Endothelial cell of umbilical vein (primary cell): ENCODE measurements around the gene ARRDC1. TPM values are rescaled to one million over a fixed set of nuclear protein-coding genes. Genes with fewer than 3 reads are reported as not detected.

ENCODE experiments used
- BruUV-seq: library from RNA; stranded (reverse); fragments of 400-500 nt; replicated peaks from 2 replicates; lab custom pipeline; 2021; lab: Mats Ljungman, UMichigan
- CTCF ChIA-PET: fragments of 300-600, 350-600 bp; sonication (Branson Sonifier 250); formaldehyde crosslinking; loops from one replicate; lab custom pipeline; 2021; ENCODE audit warnings: antibody characterized with exemption, inconsistent platforms; lab: Charles Lee
- POLR2A ChIA-PET: fragments of 300-600, 350-600 bp; sonication (Branson Sonifier 250); formaldehyde crosslinking; loops from one replicate; lab custom pipeline; 2021; ENCODE audit warnings: antibody characterized with exemption, inconsistent platforms; lab: Charles Lee
- DNase-seq: peaks from one replicate; pipeline ENCODE4 v3.0.0-alpha.2; 2011; ENCODE audit warnings: low read depth, low spot score
- FAIRE-seq: peaks from 2 replicates; lab custom pipeline; 2011; peaks lifted over from hg19 to GRCh38; lab: Jason Lieb, UNC
- H2AFZ ChIP-seq: 2 replicates; pipeline ENCODE4 v1.6.0; 2012; ENCODE audit warnings: low read depth, low read length, control low read depth, inconsistent platforms
- H3K27ac ChIP-seq: 2 replicates; pipeline ENCODE4 v1.5.1; 2011; ENCODE audit warnings: low read depth, mild to moderate bottlenecking, control low read depth, low read length, moderate library complexity; ENCODE audit not compliant: insufficient read depth
- H3K27me3 ChIP-seq, 2 experiments: 2 replicates each; pipeline versions ENCODE4 v1.6.0 to v1.6.1; 2011; ENCODE audit warnings: low read length in 2 of 2, mixed read lengths in 1 of 2; ENCODE audit not compliant: control insufficient read depth in 2 of 2, insufficient read depth in 2 of 2
- H3K36me3 ChIP-seq, 2 experiments: 2 replicates in 1 of 2; 3 replicates in 1 of 2; pipeline ENCODE4 v1.5.1; 2011; ENCODE audit warnings: low read length in 2 of 2, mild to moderate bottlenecking in 1 of 2, moderate library complexity in 1 of 2; ENCODE audit not compliant: control insufficient read depth in 2 of 2, insufficient read depth in 2 of 2; ENCODE audit errors: extremely low read depth in 1 of 2
- H3K4me1 ChIP-seq: 3 replicates; pipeline ENCODE4 v1.5.1; 2011; ENCODE audit warnings: mild to moderate bottlenecking, low read length; ENCODE audit not compliant: control insufficient read depth, insufficient read depth; ENCODE audit errors: extremely low read depth
- H3K4me2 ChIP-seq: 2 replicates; pipeline ENCODE4 v1.6.1; 2011; ENCODE audit warnings: low read length, control low read depth, mixed read lengths; ENCODE audit not compliant: insufficient read depth
- H3K4me3 ChIP-seq, 3 experiments: fragments of 200-600 bp in 1 of 3; sonication (generic), shearing (Covaris generic) in 1 of 3; replicated peaks in 1 of 3; 2 replicates each; pipeline ENCODE4 v1.5.1; 2011 to 2016; ENCODE audit warnings: control low read depth in 3 of 3, low read length in 3 of 3, mild to moderate bottlenecking in 2 of 3, inconsistent platforms in 1 of 3, low read depth in 1 of 3, moderate library complexity in 1 of 3; ENCODE audit not compliant: insufficient read depth in 1 of 3
- H3K79me2 ChIP-seq: 2 replicates; pipeline ENCODE4 v1.6.0; 2012; ENCODE audit warnings: low read length, inconsistent platforms; ENCODE audit not compliant: control insufficient read depth, insufficient read depth
- H3K9ac ChIP-seq: replicated peaks from 2 replicates; pipeline ENCODE3; 2011; ENCODE audit warnings: low read length, control low read depth; ENCODE audit not compliant: insufficient read depth; ENCODE audit errors: extremely low read depth
- H3K9me1 ChIP-seq: replicated peaks from 3 replicates; pipeline ENCODE4 v1.6.0; 2011; ENCODE audit warnings: mild to moderate bottlenecking, low read length; ENCODE audit not compliant: control insufficient read depth, insufficient read depth; ENCODE audit errors: extremely low read depth
- H3K9me3 ChIP-seq: replicated peaks from 2 replicates; pipeline ENCODE4 v1.5.1; 2012; ENCODE audit warnings: low read length, inconsistent platforms; ENCODE audit not compliant: control insufficient read depth, insufficient read depth
- H4K20me1 ChIP-seq: replicated peaks from 2 replicates; pipeline ENCODE3; 2011; ENCODE audit warnings: mild to moderate bottlenecking, low read length; ENCODE audit not compliant: control insufficient read depth, insufficient read depth; ENCODE audit errors: extremely low read depth
- EZH2 ChIP-seq: IDR thresholded peaks from 2 replicates; pipeline ENCODE4 v1.6.1; 2012; ENCODE audit warnings: borderline replicate concordance, low read depth, mild to moderate bottlenecking, moderate library complexity, low read length, inconsistent platforms; ENCODE audit not compliant: severe bottlenecking
- FOS ChIP-seq: IDR thresholded peaks from 2 replicates; pipeline ENCODE4 v1.6.1; 2011; ENCODE audit warnings: mild to moderate bottlenecking, low read length, moderate library complexity, borderline replicate concordance; ENCODE audit not compliant: insufficient read depth
- GATA2 ChIP-seq: IDR thresholded peaks from 2 replicates; pipeline ENCODE4 v1.7.0; 2011; ENCODE audit warnings: low read depth, mild to moderate bottlenecking, moderate library complexity, mixed read lengths, low read length; ENCODE audit not compliant: insufficient read length, insufficient read depth
- JUN ChIP-seq: IDR thresholded peaks from 2 replicates; pipeline ENCODE4 v1.6.1; 2011; ENCODE audit warnings: borderline replicate concordance, low read depth; ENCODE audit not compliant: insufficient read length, insufficient read depth
- MYC ChIP-seq: IDR thresholded peaks from one replicate; pipeline ENCODE4 v1.6.1; 2011; ENCODE audit warnings: mild to moderate bottlenecking, low read depth, low read length
- POLR2A ChIP-seq: IDR thresholded peaks from 2 replicates; pipeline ENCODE4 v1.6.1; 2012; ENCODE audit warnings: low read depth, mild to moderate bottlenecking, control low read depth, low read length
- POLR2AphosphoS5 ChIP-seq: IDR thresholded peaks from 2 replicates; pipeline ENCODE4 v1.6.1; 2012; ENCODE audit warnings: low read depth, mild to moderate bottlenecking, control low read depth, low read length, moderate library complexity; ENCODE audit not compliant: insufficient read depth
- dilution Hi-C: fragments of 300-500 bp; cut with MboI; formaldehyde crosslinking; loops from one replicate; pipeline ENCODE4 v1.15.0; 2019; ENCODE audit warnings: low sequenced_read_pairs; ENCODE audit not compliant: extremely low pct_ligation_motif_present
- intact Hi-C: fragments of 100-400 bp; cut with micrococcal nuclease; formaldehyde crosslinking; loops from one replicate; pipeline ENCODE4 v1.10.0; 2022
- polyA plus RNA-seq, 4 experiments: library from polyadenylated mRNA; depleted of rRNA in 3 of 4; stranded (reverse) in 3 of 4; unstranded in 1 of 4; fragments of >200 nt; gene quantifications; 2 replicates each; pipeline versions ENCODE4 v1.2.1 to v1.2.3, GENCODE V29; 2011 to 2012; ENCODE audit warnings: missing spikeins in 1 of 4
- total RNA-seq: library from RNA; stranded (reverse); gene quantifications from 2 replicates; pipeline ENCODE4 v1.2.3, GENCODE V29; 2021
- TF ChIP-seq, protein P1 (sequence below): IDR thresholded peaks from 2 replicates; pipeline ENCODE4 v1.6.1; 2011; ENCODE audit not compliant: insufficient read depth, insufficient read length
- TF ChIP-seq, protein P2 (sequence below), 2 donors: IDR thresholded peaks; 1 replicate in 1 of 2; 2 replicates in 1 of 2; pipeline ENCODE4 v1.5.1; 2011; ENCODE audit warnings: low read length in 2 of 2, mild to moderate bottlenecking in 2 of 2, moderate library complexity in 2 of 2, control low read depth in 1 of 2, inconsistent platforms in 1 of 2, low read depth in 1 of 2; ENCODE audit not compliant: insufficient read depth in 1 of 2; ENCODE audit errors: extremely low read depth in 1 of 2

The ARRDC1 gene
- total and polyA plus RNA-seq, 2 donors (not counting 3 experiments of a cell fraction or from before 2014, with no cell fraction given), result 22.5 to 51.0 TPM

DNA sequence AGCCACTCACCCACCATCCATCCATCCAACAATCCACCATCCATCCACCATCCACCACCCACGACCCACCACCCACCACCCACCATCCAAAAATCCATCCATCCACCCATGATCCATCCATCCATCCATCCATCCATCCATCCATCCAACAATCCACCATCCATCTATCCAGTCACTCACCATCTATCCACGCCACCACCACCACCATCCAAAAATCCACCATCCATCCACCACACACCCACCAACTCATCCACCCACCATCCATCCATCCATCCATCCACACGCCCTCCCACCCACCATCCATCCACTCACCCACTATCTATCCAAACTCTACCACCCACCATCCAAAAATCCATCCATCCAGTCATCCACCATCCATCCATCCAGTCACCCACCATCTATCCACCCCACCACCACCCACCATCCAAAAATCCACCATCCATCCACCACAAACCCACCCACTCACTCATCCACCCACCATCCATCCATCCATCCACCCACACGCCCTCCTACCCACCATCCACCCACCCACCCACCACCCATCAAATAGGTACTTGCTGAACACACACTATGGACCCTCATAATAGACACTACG is 35.8 kb upstream of the ARRDC1 start:
- TF ChIP-seq FOS (no peak), EZH2 (no peak), POLR2AphosphoS5 (no peak), GATA2 (no peak), JUN (no peak), POLR2A (no peak), MYC (no peak)
- TF ChIP-seq, protein P1, sequence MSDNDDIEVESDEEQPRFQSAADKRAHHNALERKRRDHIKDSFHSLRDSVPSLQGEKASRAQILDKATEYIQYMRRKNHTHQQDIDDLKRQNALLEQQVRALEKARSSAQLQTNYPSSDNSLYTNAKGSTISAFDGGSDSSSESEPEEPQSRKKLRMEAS, result no peak
- TF ChIP-seq, protein P2, sequence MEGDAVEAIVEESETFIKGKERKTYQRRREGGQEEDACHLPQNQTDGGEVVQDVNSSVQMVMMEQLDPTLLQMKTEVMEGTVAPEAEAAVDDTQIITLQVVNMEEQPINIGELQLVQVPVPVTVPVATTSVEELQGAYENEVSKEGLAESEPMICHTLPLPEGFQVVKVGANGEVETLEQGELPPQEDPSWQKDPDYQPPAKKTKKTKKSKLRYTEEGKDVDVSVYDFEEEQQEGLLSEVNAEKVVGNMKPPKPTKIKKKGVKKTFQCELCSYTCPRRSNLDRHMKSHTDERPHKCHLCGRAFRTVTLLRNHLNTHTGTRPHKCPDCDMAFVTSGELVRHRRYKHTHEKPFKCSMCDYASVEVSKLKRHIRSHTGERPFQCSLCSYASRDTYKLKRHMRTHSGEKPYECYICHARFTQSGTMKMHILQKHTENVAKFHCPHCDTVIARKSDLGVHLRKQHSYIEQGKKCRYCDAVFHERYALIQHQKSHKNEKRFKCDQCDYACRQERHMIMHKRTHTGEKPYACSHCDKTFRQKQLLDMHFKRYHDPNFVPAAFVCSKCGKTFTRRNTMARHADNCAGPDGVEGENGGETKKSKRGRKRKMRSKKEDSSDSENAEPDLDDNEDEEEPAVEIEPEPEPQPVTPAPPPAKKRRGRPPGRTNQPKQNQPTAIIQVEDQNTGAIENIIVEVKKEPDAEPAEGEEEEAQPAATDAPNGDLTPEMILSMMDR (IDR thresholded peaks at IDR 0.05; ENCODE audit: extremely low read depth in 1 of 2, insufficient read depth in 1 of 2, low read depth in 1 of 2, low read length in 2 of 2), result no peak
- dilution Hi-C loops (no loop called here), intact Hi-C loops (no loop called here)
- ChIA-PET POLR2A (no interaction called here), CTCF (no interaction called here)
- BruUV-seq, result no TSS peak
- FAIRE-seq, result no peak
- Histone ChIP-seq H3K4me1 (no peaks in the 10 kb centered on the region), H3K4me2 (no peak overlapping the region), H3K9ac (no peak overlapping the region), H3K27me3 (no peaks in the 10 kb centered on the region), H3K9me3 (no peaks in the 10 kb centered on the region), H2AFZ (no peak overlapping the region), H3K27ac (no peak overlapping the region), H3K4me3 (no peak overlapping the region), H3K9me1 (no peaks in the 10 kb centered on the region), H3K79me2 (peaks cover 11% of the 10 kb centered on the region), H4K20me1 (no peaks in the 10 kb centered on the region), H3K36me3 (peaks cover 5 to 25% of the 10 kb centered on the region in 2 experiments)
- no peak for DNase-seq
